IMR-90 (cell line): Measurements from ENCODE around the gene VASH1. TPM values are rescaled to one million over a fixed set of nuclear protein-coding genes. Genes with fewer than 3 reads are reported as not detected.

ENCODE experiments used
- ATAC-seq: fragments of 200-7000 bp; cut with Tn5 transposase; 2 replicates; pipeline ENCODE4 v1.9.1; 2020; ENCODE audit warnings: low read depth, mild to moderate bottlenecking, moderate library complexity
- BruUV-seq: library from RNA; stranded (reverse); fragments of 400-500 nt; replicated peaks from 2 replicates; lab custom pipeline; 2021; lab: Mats Ljungman, UMichigan
- CTCF ChIA-PET: fragments of 300-600 bp; formaldehyde crosslinking; extraction: SDS; loops from one replicate; lab custom pipeline; 2021; ENCODE audit warnings: antibody characterized with exemption; lab: Yijun Ruan, JAX
- POLR2A ChIA-PET: fragments of 300-600 bp; sonication (Branson Sonifier 250); formaldehyde crosslinking; loops from one replicate; lab custom pipeline; 2022; ENCODE audit warnings: antibody characterized with exemption; ENCODE audit not compliant: unreplicated experiment; lab: Charles Lee
- DNase-seq: peaks from one replicate; pipeline ENCODE4 v3.0.0; 2013
- H2AFZ ChIP-seq: replicated peaks from 2 replicates; pipeline ENCODE3; 2013; ENCODE audit warnings: low read length, mild to moderate bottlenecking; ENCODE audit not compliant: poor library complexity
- H2AK5ac ChIP-seq: 2 replicates; pipeline ENCODE4 v1.6.1; 2013; ENCODE audit warnings: low read depth, low read length, inconsistent platforms
- H2AK9ac ChIP-seq: replicated peaks from 2 replicates; pipeline ENCODE3; 2013; ENCODE audit warnings: mild to moderate bottlenecking, low read depth, low read length, moderate library complexity; ENCODE audit not compliant: poor library complexity
- H2BK120ac ChIP-seq: 2 replicates; pipeline ENCODE4 v1.6.1; 2013; ENCODE audit warnings: low read depth, low read length, inconsistent platforms
- H2BK15ac ChIP-seq: 3 replicates; pipeline ENCODE4 v1.6.1; 2013; ENCODE audit warnings: low read depth, low read length, inconsistent platforms
- H2BK20ac ChIP-seq: 2 replicates; pipeline ENCODE4 v1.6.1; 2013; ENCODE audit warnings: low read depth, mild to moderate bottlenecking, inconsistent platforms, low read length, moderate library complexity
- H2BK5ac ChIP-seq: 2 replicates; pipeline ENCODE4 v1.6.1; 2013; ENCODE audit warnings: mild to moderate bottlenecking, low read depth, low read length, inconsistent platforms; ENCODE audit not compliant: poor library complexity, severe bottlenecking
- H3K14ac ChIP-seq: replicated peaks from 2 replicates; pipeline ENCODE4 v1.6.1; 2013; ENCODE audit warnings: low read depth, low read length, inconsistent platforms
- H3K18ac ChIP-seq: 2 replicates; pipeline ENCODE4 v1.6.1; 2013; ENCODE audit warnings: low read depth, low read length, control low read depth
- H3K23ac ChIP-seq: 2 replicates; pipeline ENCODE4 v1.6.1; 2013; ENCODE audit warnings: low read depth, low read length, inconsistent platforms
- H3K27ac ChIP-seq: 2 replicates; pipeline ENCODE4 v1.5.1; 2013; ENCODE audit warnings: mild to moderate bottlenecking, control low read depth, low read length; ENCODE audit not compliant: insufficient read depth
- H3K27me3 ChIP-seq: 2 replicates; pipeline ENCODE4 v1.6.1; 2013; ENCODE audit warnings: low read length; ENCODE audit not compliant: control insufficient read depth, insufficient read depth
- H3K36me3 ChIP-seq: 2 replicates; pipeline ENCODE4 v1.6.1; 2013; ENCODE audit warnings: low read length, mixed read lengths; ENCODE audit not compliant: control insufficient read depth, insufficient read depth
- H3K4ac ChIP-seq: 2 replicates; pipeline ENCODE4 v1.6.1; 2013; ENCODE audit warnings: low read depth, low read length, inconsistent platforms
- H3K4me1 ChIP-seq: 2 replicates; pipeline ENCODE4 v1.6.1; 2013; ENCODE audit warnings: low read length, mixed read lengths; ENCODE audit not compliant: control insufficient read depth, insufficient read depth
- H3K4me2 ChIP-seq: 2 replicates; pipeline ENCODE4 v1.6.1; 2013; ENCODE audit warnings: low read depth, mild to moderate bottlenecking, control low read depth, low read length, moderate library complexity
- H3K4me3 ChIP-seq: 2 replicates; pipeline ENCODE4 v1.5.1; 2013; ENCODE audit warnings: low read depth, mild to moderate bottlenecking, control low read depth, low read length, moderate library complexity; ENCODE audit not compliant: insufficient read depth
- H3K56ac ChIP-seq: 2 replicates; pipeline ENCODE4 v1.6.1; 2013; ENCODE audit warnings: low read length, inconsistent platforms; ENCODE audit not compliant: insufficient read depth; ENCODE audit errors: extremely low read depth
- H3K79me1 ChIP-seq, 2 experiments: 2 replicates each; pipeline ENCODE4 v1.6.1; 2013; ENCODE audit warnings: low read length in 2 of 2, inconsistent platforms in 1 of 2, low read depth in 1 of 2
- H3K9ac ChIP-seq: 2 replicates; pipeline ENCODE4 v1.6.1; 2013; ENCODE audit warnings: low read depth, low read length, control low read depth
- H3K9me1 ChIP-seq: 2 replicates; pipeline ENCODE4 v1.6.1; 2013; ENCODE audit warnings: low read length, inconsistent platforms; ENCODE audit not compliant: insufficient read depth
- H3K9me3 ChIP-seq: 2 replicates; pipeline ENCODE4 v1.6.1; 2013; ENCODE audit warnings: low read length; ENCODE audit not compliant: control insufficient read depth, insufficient read depth
- H4K20me1 ChIP-seq: 2 replicates; pipeline ENCODE4 v1.6.1; 2013; ENCODE audit warnings: low read length, inconsistent platforms; ENCODE audit not compliant: insufficient read depth
- H4K5ac ChIP-seq: 2 replicates; pipeline ENCODE4 v1.6.1; 2013; ENCODE audit warnings: mild to moderate bottlenecking, low read depth, low read length, control low read depth
- H4K8ac ChIP-seq, 2 experiments: 2 replicates each; pipeline ENCODE4 v1.6.1; 2013; ENCODE audit warnings: low read depth in 2 of 2, low read length in 2 of 2, control low read depth in 1 of 2, inconsistent platforms in 1 of 2
- H4K91ac ChIP-seq: 2 replicates; pipeline ENCODE4 v1.6.1; 2013; ENCODE audit warnings: low read depth, low read length, inconsistent platforms; ENCODE audit not compliant: insufficient read depth
- BHLHE40 ChIP-seq: fragments of 150-350 bp; IDR thresholded peaks from 2 replicates; pipeline ENCODE4 v1.6.1; 2016; ENCODE audit warnings: mild to moderate bottlenecking, low read depth, low read length
- CEBPB ChIP-seq: IDR thresholded peaks from 2 replicates; pipeline ENCODE4 v1.6.1; 2012; ENCODE audit warnings: low read depth, low read length, improper control_type of control experiment
- CHD1 ChIP-seq: IDR thresholded peaks from 2 replicates; pipeline ENCODE4 v1.6.1; 2012; ENCODE audit warnings: low read depth, low read length, improper control_type of control experiment
- MAFK ChIP-seq: IDR thresholded peaks from 2 replicates; pipeline ENCODE4 v1.6.1; 2012; ENCODE audit warnings: low read depth, low read length, improper control_type of control experiment
- RAD21 ChIP-seq: IDR thresholded peaks from 2 replicates; pipeline ENCODE4 v1.6.1; 2012; ENCODE audit warnings: low read length, improper control_type of control experiment
- WGBS, 2 experiments: methylation state at CpG; one replicate each; pipeline versions ENCODE4 v1.1.5 to v1.1.7; 2013; ENCODE audit warnings: missing lambda C conversion rate in 2 of 2; ENCODE audit not compliant: insufficient read length in 1 of 2; ENCODE audit errors: extremely low coverage in 2 of 2; 5-methylcytosine and 5-hydroxymethylcytosine counted together
- dilution Hi-C: fragments of 300-500 bp; cut with HindIII; formaldehyde crosslinking; loops from one replicate; pipeline ENCODE4 v1.14.3; 2018; ENCODE audit warnings: low sequenced_read_pairs; ENCODE audit not compliant: unreplicated experiment
- in situ Hi-C: fragments of 300-500 bp; cut with MboI; formaldehyde crosslinking; loops from 3 replicates; pipeline ENCODE4 v1.14.3; 2019; ENCODE audit warnings: low sequenced_read_pairs, inconsistent platforms, mixed read lengths
- intact Hi-C: fragments of 100-400 bp; cut with micrococcal nuclease; formaldehyde crosslinking; loops from 2 replicates; pipeline ENCODE4 v1.10.0; 2022
- polyA plus RNA-seq, 3 experiments: library from polyadenylated mRNA; depleted of rRNA; stranded (reverse); fragments of >200 nt; gene quantifications; 2 replicates each; pipeline ENCODE4 v1.2.3, GENCODE V29; 2012; ENCODE audit warnings: low replicate concordance in 1 of 3
- total RNA-seq: library from RNA; depleted of rRNA; stranded (reverse); fragments of >200 nt; gene quantifications from 2 replicates; pipeline ENCODE4 v1.2.3, GENCODE V29; 2012

Gene VASH1
- total and polyA plus RNA-seq, 2 of the 4 experiments (the other 2 are of a cell fraction): 2.0 to 9.5 TPM

GRCh38 chr14:76793956-76794355 lies 32.7 kb downstream of the VASH1 start:
- no peak overlapping the region for H3K4me3 ChIP-seq
- no peak overlapping the region for H2AK9ac ChIP-seq
- no peak overlapping the region for H2AFZ ChIP-seq
- no CpG with 5 or more reads among the region's 5 CpGs for WGBS, 2 experiments
- H2BK5ac ChIP-seq: no peak overlapping the region
- H3K23ac ChIP-seq: no peak overlapping the region
- H3K56ac ChIP-seq: no peak overlapping the region
- H4K20me1 ChIP-seq: no peaks in the 10 kb centered on the region
- H3K4ac ChIP-seq: no peak overlapping the region
- no peak overlapping the region for H4K5ac ChIP-seq
- H3K4me2 ChIP-seq: no peak overlapping the region
- no peaks in the 10 kb centered on the region for H3K27me3 ChIP-seq
- no peak for TF ChIP-seq CHD1
- TF ChIP-seq RAD21: no peak
- TF ChIP-seq CEBPB: no peak
- TF ChIP-seq BHLHE40: no peak
- TF ChIP-seq MAFK: no peak
- CTCF ChIA-PET: no interaction called here
- H3K9me1 ChIP-seq: no peaks in the 10 kb centered on the region; the same call in 1 of the 2 replicates
- H3K18ac ChIP-seq: no peak overlapping the region
- in situ Hi-C loops: no loop called here
- ATAC-seq (no peak), DNase-seq (peak; percentile 39)
- H2BK15ac ChIP-seq: no peak overlapping the region
- H2AK5ac ChIP-seq: no peak overlapping the region
- no peak overlapping the region for H2BK120ac ChIP-seq
- no peak overlapping the region for H3K9ac ChIP-seq
- peaks cover 20% of the 10 kb centered on the region for H3K36me3 ChIP-seq
- H4K8ac ChIP-seq: no peak overlapping the region
- BruUV-seq: no TSS peak
- intact Hi-C loops: no loop called here
- H3K14ac ChIP-seq: no peak overlapping the region
- no peak overlapping the region for H4K91ac ChIP-seq
- H3K4me1 ChIP-seq: no peaks in the 10 kb centered on the region
- H2BK20ac ChIP-seq: no peak overlapping the region
- H3K27ac ChIP-seq: no peak overlapping the region
- POLR2A ChIA-PET: no interaction called here
- dilution Hi-C loops: no loop called here
- H3K9me3 ChIP-seq: no peaks in the 10 kb centered on the region
- no peaks in the 10 kb centered on the region for H3K79me1 ChIP-seq
